Large intestine (tissue), 3 donors: ENCODE results near the gene ALG9. TPM values are rescaled to one million over a fixed set of nuclear protein-coding genes. Genes with fewer than 3 reads are reported as not detected.

ENCODE experiments used
- DNase-seq, 2 donors: peaks; one replicate each; pipeline versions ENCODE4 v3.0.0 to v3.0.0-alpha.2; 2013
- H3K27ac ChIP-seq: one replicate; pipeline ENCODE4 v1.5.1; 2013; ENCODE audit warnings: low read length
- H3K27me3 ChIP-seq: 2 replicates; pipeline ENCODE4 v1.6.1; 2013; ENCODE audit warnings: low read length; ENCODE audit not compliant: control insufficient read depth, insufficient read depth
- H3K36me3 ChIP-seq: 2 replicates; pipeline ENCODE4 v1.6.1; 2013; ENCODE audit warnings: low read length; ENCODE audit not compliant: control insufficient read depth, insufficient read depth
- H3K4me1 ChIP-seq: one replicate; pipeline ENCODE4 v1.6.1; 2013; ENCODE audit warnings: low read length; ENCODE audit not compliant: control insufficient read depth, insufficient read depth
- H3K4me3 ChIP-seq: one replicate; pipeline ENCODE4 v1.5.1; 2013; ENCODE audit warnings: low read length
- H3K9me3 ChIP-seq: one replicate; pipeline ENCODE4 v1.6.1; 2013; ENCODE audit warnings: mild to moderate bottlenecking, low read depth, low read length, moderate library complexity; ENCODE audit not compliant: control insufficient read depth
- WGBS: methylation state at CpG from one replicate; pipeline ENCODE4 v1.1.5; 2013; ENCODE audit warnings: low lambda C conversion rate; ENCODE audit not compliant: insufficient coverage; 5-methylcytosine and 5-hydroxymethylcytosine counted together
- polyA plus RNA-seq: library from polyadenylated mRNA; unstranded; fragments of 120-200 nt; gene quantifications from one replicate; pipeline ENCODE4 v1.2.1, GENCODE V29; 2013

The ALG9 gene
- polyA plus RNA-seq, 1 donor: 31.1 TPM

GRCh38 chr11:111879637-111879960, 8.2 kb upstream of the ALG9 start:
- peaks cover 4% of the 10 kb centered on the region for H3K36me3 ChIP-seq
- H3K27ac ChIP-seq: peak overlapping the region; percentile 96
- H3K27me3 ChIP-seq: no peaks in the 10 kb centered on the region
- 14% methylated on average over 1 of the region's 6 CpGs for WGBS
- H3K9me3 ChIP-seq: no peaks in the 10 kb centered on the region
- no peak for DNase-seq
- peak overlapping the region; percentile 85 for H3K4me3 ChIP-seq
- H3K4me1 ChIP-seq: peaks cover 13% of the 10 kb centered on the region

- peak; percentile 97 to 99 for DNase-seq
- Histone ChIP-seq H3K36me3 (peaks cover 4% of the 10 kb centered on the region), H3K4me3 (peak within 1 kb of the TSS; percentile 85), H3K27ac (peak within 1 kb of the TSS; percentile 96), H3K9me3 (no peaks in the 10 kb centered on the region), H3K27me3 (no peaks in the 10 kb centered on the region), H3K4me1 (peaks cover 13% of the 10 kb centered on the region)
- no CpG with 5 or more reads among the region's 55 CpGs for WGBS
Observed at GRCh38 chr11:111878849-111879636, 7.7 kb upstream of the ALG9 start, which contains the start of the genes CFAP68 and FDXACB1. CFAP68 (plus strand) TSS chr11:111879541; CDS start chr11:111879561, 20 bp downstream. FDXACB1 (minus strand) TSS chr11:111879165; CDS start chr11:111879132, 33 bp downstream.

- WGBS: no CpG with 5 or more reads among the region's 13 CpGs
Observed at GRCh38 chr11:111878385-111878848, 7.0 kb upstream of the ALG9 start.

DNA sequence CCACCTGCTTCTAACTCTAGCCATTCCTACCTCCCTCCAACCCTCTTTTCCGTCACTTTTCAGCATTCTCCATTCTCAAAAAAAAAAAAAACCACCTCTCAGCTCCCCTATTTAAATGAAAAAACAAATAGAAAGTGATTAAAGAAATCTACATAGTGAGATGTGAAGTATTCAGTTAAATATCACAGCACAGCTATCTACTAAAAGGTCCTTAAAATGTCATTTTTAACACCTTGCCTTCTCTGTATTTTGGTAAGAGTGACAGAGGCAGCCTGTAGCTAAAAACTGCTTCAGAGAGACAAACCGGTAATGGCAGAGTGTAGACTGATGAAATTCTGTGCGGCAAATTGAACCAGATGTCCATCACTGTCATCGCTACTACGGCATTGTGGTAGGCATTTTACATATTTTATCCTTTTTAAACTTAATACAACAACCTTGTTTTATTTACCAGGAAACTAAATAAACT, 346 bp upstream of the ALG9 start:
- Histone ChIP-seq H3K4me1 (peaks cover 5% of the 10 kb centered on the region), H3K36me3 (peaks cover 23% of the 10 kb centered on the region), H3K27ac (peak overlapping the region; percentile 83), H3K27me3 (no peaks in the 10 kb centered on the region), H3K4me3 (peak overlapping the region; percentile 76), H3K9me3 (no peaks in the 10 kb centered on the region)
- DNase-seq: no peak
- no CpG with 5 or more reads among the region's 5 CpGs for WGBS

More at GRCh38 chr11:111878385-111878848, 7.0 kb upstream of the ALG9 start:
- no peak for DNase-seq
- Histone ChIP-seq H3K36me3 (peaks cover 4% of the 10 kb centered on the region), H3K9me3 (no peaks in the 10 kb centered on the region), H3K27ac (peak overlapping the region; percentile 96), H3K4me1 (peaks cover 13% of the 10 kb centered on the region), H3K4me3 (peak overlapping the region; percentile 85), H3K27me3 (no peaks in the 10 kb centered on the region)

DNA sequence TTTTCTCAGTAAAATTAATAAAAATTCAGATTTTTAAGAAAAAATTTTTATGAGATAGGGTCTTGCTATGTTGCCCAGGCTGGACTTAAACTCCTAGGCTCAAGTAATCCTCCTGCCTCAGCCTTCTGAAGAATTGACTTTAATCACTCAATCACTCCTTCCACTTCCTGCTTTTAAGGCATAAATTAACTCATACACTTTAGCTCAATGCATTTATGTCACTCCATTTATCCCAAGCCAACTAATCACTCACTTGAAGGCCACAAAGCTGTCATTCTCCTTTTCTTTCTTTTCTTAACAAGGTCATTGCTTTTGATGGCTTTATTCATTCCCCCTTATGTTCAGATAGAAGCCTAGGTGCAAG, 877 bp downstream of the ALG9 start:
- Histone ChIP-seq H3K36me3 (peaks cover 29% of the 10 kb centered on the region), H3K9me3 (no peaks in the 10 kb centered on the region), H3K4me1 (peaks cover 5% of the 10 kb centered on the region), H3K27ac (peak overlapping the region; percentile 83), H3K27me3 (no peaks in the 10 kb centered on the region), H3K4me3 (peak overlapping the region; percentile 76)
- no peak for DNase-seq

- DNase-seq: no peak
- H3K36me3 ChIP-seq: peaks cover 27% of the 10 kb centered on the region
- H3K4me3 ChIP-seq: no peak overlapping the region
- H3K27ac ChIP-seq: peak overlapping the region; percentile 83
- H3K9me3 ChIP-seq: no peaks in the 10 kb centered on the region
- WGBS: no CpG with 5 or more reads among the region's 1 CpG
- no peaks in the 10 kb centered on the region for H3K27me3 ChIP-seq
- H3K4me1 ChIP-seq: peaks cover 5% of the 10 kb centered on the region
Observed at GRCh38 chr11:111870113-111870512, 1.3 kb downstream of the ALG9 start.

DNA sequence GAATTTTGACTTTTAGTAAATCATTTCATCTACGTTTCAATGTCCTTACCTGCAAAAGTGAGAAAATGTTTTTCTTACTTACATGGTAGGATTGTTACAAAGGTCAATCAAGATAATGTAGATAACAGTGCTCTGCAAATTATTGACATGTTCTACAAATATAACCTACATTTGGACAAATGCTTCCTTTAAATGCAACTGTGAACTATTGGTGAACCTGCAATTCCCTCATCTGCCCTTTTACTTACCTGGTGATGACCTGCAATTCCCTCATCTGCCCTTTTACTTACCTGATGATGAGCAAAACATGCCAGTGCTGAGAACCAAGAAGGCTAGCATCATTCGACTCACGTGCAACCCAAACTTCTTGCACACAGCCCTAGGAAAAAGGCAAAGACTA, 11.1 kb downstream of the ALG9 start:
- peaks cover 39% of the 10 kb centered on the region for H3K36me3 ChIP-seq
- no peak overlapping the region for H3K27ac ChIP-seq
- peaks cover 2% of the 10 kb centered on the region for H3K9me3 ChIP-seq
- WGBS: no CpG with 5 or more reads among the region's 3 CpGs
- peaks cover 2% of the 10 kb centered on the region for H3K4me1 ChIP-seq
- DNase-seq: no peak
- no peak overlapping the region for H3K4me3 ChIP-seq
- H3K27me3 ChIP-seq: no peaks in the 10 kb centered on the region

- Histone ChIP-seq H3K36me3 (peaks cover 40% of the 10 kb centered on the region), H3K4me3 (no peak overlapping the region), H3K9me3 (no peaks in the 10 kb centered on the region), H3K27me3 (no peaks in the 10 kb centered on the region), H3K4me1 (peaks cover 2% of the 10 kb centered on the region), H3K27ac (no peak overlapping the region)
- no peak for DNase-seq
Observed at GRCh38 chr11:111855506-111855905, 15.9 kb downstream of the ALG9 start.

DNA sequence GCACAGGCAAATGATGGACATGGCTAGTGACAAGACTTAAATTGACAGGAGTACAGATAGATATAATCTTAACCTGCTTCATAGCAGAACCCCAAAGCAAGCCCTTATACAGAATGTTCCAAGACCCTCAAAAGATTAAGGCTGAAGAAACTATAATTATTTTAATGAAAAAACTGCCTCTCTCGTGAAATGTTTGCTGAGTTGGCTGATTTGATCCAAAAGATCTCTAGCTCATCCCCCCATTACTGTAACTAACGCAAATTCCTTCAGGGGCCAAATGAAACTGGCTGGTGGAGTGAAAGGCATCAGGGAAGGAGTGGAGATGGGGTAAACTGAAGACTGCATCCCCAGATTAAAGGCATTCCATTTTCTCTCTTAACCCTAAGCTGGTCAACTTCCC, 19.3 kb downstream of the ALG9 start:
- Histone ChIP-seq H3K27ac (no peak overlapping the region), H3K9me3 (no peaks in the 10 kb centered on the region), H3K36me3 (peaks cover 39% of the 10 kb centered on the region), H3K4me3 (no peak overlapping the region), H3K27me3 (no peaks in the 10 kb centered on the region), H3K4me1 (no peaks in the 10 kb centered on the region)
- DNase-seq: no peak
- WGBS: 80% methylated on average over 1 of the region's 2 CpGs

DNA sequence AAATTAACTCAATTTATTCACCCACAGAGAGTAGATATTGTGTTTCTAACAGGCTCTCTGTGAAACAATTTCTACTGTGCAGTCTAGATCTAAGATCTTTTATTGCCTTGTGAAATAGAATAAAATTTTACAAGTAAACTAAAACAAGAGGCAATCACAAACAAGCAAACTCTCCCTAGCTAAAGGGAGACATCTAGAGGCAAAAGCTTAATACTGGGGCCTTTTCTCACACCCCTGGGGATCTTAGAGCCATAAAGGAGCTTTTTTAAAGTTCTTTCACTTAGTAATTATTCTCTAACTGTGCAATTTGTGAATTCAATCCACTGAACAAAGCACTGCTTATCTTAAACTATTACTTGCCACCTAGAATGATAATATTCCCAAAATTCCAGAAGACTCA, 19.7 kb downstream of the ALG9 start:
- H3K4me3 ChIP-seq: no peak overlapping the region
- peaks cover 42% of the 10 kb centered on the region for H3K36me3 ChIP-seq
- DNase-seq: no peak

GRCh38 chr11:111851067-111851466, 20.3 kb downstream of the ALG9 start:
- peaks cover 42% of the 10 kb centered on the region for H3K36me3 ChIP-seq
- no peaks in the 10 kb centered on the region for H3K27me3 ChIP-seq
- no peaks in the 10 kb centered on the region for H3K4me1 ChIP-seq
- 100% methylated on average over 1 of the region's 8 CpGs for WGBS
- no peak for DNase-seq
- no peak overlapping the region for H3K27ac ChIP-seq
- no peak overlapping the region for H3K4me3 ChIP-seq
- no peaks in the 10 kb centered on the region for H3K9me3 ChIP-seq

More for the DNA sequence above, 19.7 kb downstream of the ALG9 start:
- Histone ChIP-seq H3K27ac (no peak overlapping the region), H3K27me3 (no peaks in the 10 kb centered on the region), H3K4me1 (no peaks in the 10 kb centered on the region), H3K9me3 (no peaks in the 10 kb centered on the region)
